Measurements from ENCODE around the gene CYS1.
A peak's percentile ranks its signal among the peaks of the same experiment; 100 is the strongest.
"Not testable (repeated sequence)": the region's sequence is repeated elsewhere in the genome, so short reads cannot be mapped to it uniquely, and the experiment has no call there.

CYS1 gene

GRCh38 chr2:10091889-10092244, 11.7 kb upstream of the CYS1 start:
- not testable (repeated sequence) for ATAC-seq

- ATAC-seq: peak in 1 of 2 donors; percentile 38
These were observed 11.1 kb upstream of the CYS1 start for GRCh38 chr2:10091182-10091888.

- ATAC-seq: no peak
These were observed 9.5 kb upstream of the CYS1 start for GRCh38 chr2:10089565-10090190.

GRCh38 chr2:10087360-10087759, 7.1 kb upstream of the CYS1 start:
- no peak for ATAC-seq

GRCh38 chr2:10086950-10087349, 6.7 kb upstream of the CYS1 start:
- ATAC-seq: no peak

GRCh38 chr2:10085668-10086059, 5.5 kb upstream of the CYS1 start:
- ATAC-seq: no peak

GRCh38 chr2:10085043-10085667, 4.9 kb upstream of the CYS1 start:
- no peak for ATAC-seq

GRCh38 chr2:10084223-10084865, 4.1 kb upstream of the CYS1 start:
- no peak for ATAC-seq

- ATAC-seq: no peak
These were observed 3.5 kb upstream of the CYS1 start for GRCh38 chr2:10083692-10084211.

- ATAC-seq: no peak
These were observed 2.8 kb upstream of the CYS1 start for GRCh38 chr2:10083046-10083445.

- no peak for ATAC-seq
These were observed 509 bp upstream of the CYS1 start for GRCh38 chr2:10080536-10081304.

- peak; percentile 34 to 35 for ATAC-seq
These were observed 843 bp downstream of the CYS1 start for GRCh38 chr2:10079266-10079869.

- no peak for ATAC-seq
These were observed 1.4 kb downstream of the CYS1 start for GRCh38 chr2:10078704-10079265.

GRCh38 chr2:10078001-10078400, 2.2 kb downstream of the CYS1 start:
- ATAC-seq: no peak

GRCh38 chr2:10076988-10077527, 3.2 kb downstream of the CYS1 start:
- ATAC-seq: no peak

- no peak for ATAC-seq
These were observed 3.7 kb downstream of the CYS1 start for GRCh38 chr2:10076511-10076910.

GRCh38 chr2:10075571-10076209, 4.5 kb downstream of the CYS1 start:
- no peak for ATAC-seq

- ATAC-seq: no peak
These were observed 5.1 kb downstream of the CYS1 start for GRCh38 chr2:10075101-10075500.

- no peak for ATAC-seq
These were observed 6.5 kb downstream of the CYS1 start for GRCh38 chr2:10073706-10074105.

- ATAC-seq: peak; percentile 86
These were observed 7.3 kb downstream of the CYS1 start for GRCh38 chr2:10072656-10073480.

All from activated CD4-positive, CD25-positive, alpha-beta regulatory T cell treated with anti-CD3 and anti-CD28 coated beads, Interleukin-2, amount 50 U/mL, for 24 hours (primary cell).